Body of pancreas (tissue), 4 donors: Measurements from ENCODE around the gene B3GALNT2.

Experiments
- CTCF ChIP-seq, 7 experiments: fragments of 450-650 bp in 4 of 7; fragments of 200-600 bp in 3 of 7; sonication (generic) in 3 of 7; IDR thresholded peaks; one replicate each; pipeline ENCODE4 v1.5.1; 2016 to 2019; ENCODE audit warnings: antibody characterized with exemption in 7 of 7
- POLR2A ChIP-seq, 3 donors: fragments of 450-650 bp; IDR thresholded peaks; one replicate each; pipeline ENCODE4 v1.6.1; 2016; ENCODE audit warnings: antibody characterized with exemption in 3 of 3, mild to moderate bottlenecking in 2 of 3

- TF ChIP-seq CTCF (IDR thresholded peaks at IDR 0.05) (peak in 1 of 7 experiments; percentile 6), POLR2A (IDR thresholded peaks at IDR 0.05) (peak in 2 of 3 donors; percentile 12 to 62)
Measured at GRCh38 chr1:235503403-235504121, 690 bp downstream of the B3GALNT2 start.
